H54 (cell line): ENCODE results near the gene RSAD1.

Experiments
- DNase-seq: peaks from one replicate; pipeline ENCODE4 v3.0.0; 2011; ENCODE audit warnings: low spot score, mixed read lengths; ENCODE audit not compliant: insufficient read length
- FAIRE-seq: peaks from 3 replicates; lab custom pipeline; 2011; peaks lifted over from hg19 to GRCh38; lab: Jason Lieb, UNC
- POLR2A ChIP-seq: IDR thresholded peaks from 2 replicates; pipeline ENCODE4 v1.6.1; 2011; ENCODE audit warnings: low read depth, mild to moderate bottlenecking, low read length

The RSAD1 gene

GRCh38 chr17:50464121-50464520, 14.5 kb upstream of the RSAD1 start:
- FAIRE-seq (no peak), DNase-seq (no peak)
- no peak for TF ChIP-seq POLR2A

GRCh38 chr17:50464736-50465135, 13.9 kb upstream of the RSAD1 start:
- DNase-seq (no peak), FAIRE-seq (no peak)
- no peak for TF ChIP-seq POLR2A

- no peak for DNase-seq
- no peak for TF ChIP-seq POLR2A
- FAIRE-seq, result no peak
Observed at GRCh38 chr17:50465171-50465570, 13.5 kb upstream of the RSAD1 start.

- DNase-seq (no peak), FAIRE-seq (no peak)
- TF ChIP-seq POLR2A, result no peak
Observed at GRCh38 chr17:50465635-50466034, 13.0 kb upstream of the RSAD1 start.

GRCh38 chr17:50466371-50467113, 12.1 kb upstream of the RSAD1 start:
- DNase-seq (no peak), FAIRE-seq (no peak)
- no peak for TF ChIP-seq POLR2A

- no peak for TF ChIP-seq POLR2A
- no peak for FAIRE-seq
- no peak for DNase-seq
Observed at GRCh38 chr17:50467114-50467854, 11.4 kb upstream of the RSAD1 start.

GRCh38 chr17:50467855-50468303, 10.8 kb upstream of the RSAD1 start:
- no peak for DNase-seq
- FAIRE-seq, result no peak
- TF ChIP-seq POLR2A, result no peak

- TF ChIP-seq POLR2A, result no peak
- no peak for DNase-seq
- no peak for FAIRE-seq
Observed at GRCh38 chr17:50468304-50469207, 10.1 kb upstream of the RSAD1 start, which contains the start of gene CHAD. TSS of gene CHAD (minus strand) at chr17:50468880. CDS start at chr17:50468813, 67 bp downstream.

GRCh38 chr17:50469208-50469605, 9.5 kb upstream of the RSAD1 start:
- DNase-seq (no peak), FAIRE-seq (no peak)
- TF ChIP-seq POLR2A, result no peak

- no peak for TF ChIP-seq POLR2A
- FAIRE-seq, result no peak
Observed at GRCh38 chr17:50469671-50470305, 8.9 kb upstream of the RSAD1 start.

GRCh38 chr17:50470426-50470825, 8.2 kb upstream of the RSAD1 start:
- DNase-seq (no peak), FAIRE-seq (no peak)
- no peak for TF ChIP-seq POLR2A

More at GRCh38 chr17:50469671-50470305, 8.9 kb upstream of the RSAD1 start:
- no peak for DNase-seq

- DNase-seq (no peak), FAIRE-seq (no peak)
- TF ChIP-seq POLR2A, result no peak
Observed at GRCh38 chr17:50471009-50471905, 7.4 kb upstream of the RSAD1 start.
